ENCODE results near the gene STX8.
A peak's percentile ranks its signal among the peaks of the same experiment; 100 is the strongest.

Gene STX8

GRCh38 chr17:9553596-9553995 is 22.0 kb downstream of the STX8 start:
- DNase-seq = no peak

DNA sequence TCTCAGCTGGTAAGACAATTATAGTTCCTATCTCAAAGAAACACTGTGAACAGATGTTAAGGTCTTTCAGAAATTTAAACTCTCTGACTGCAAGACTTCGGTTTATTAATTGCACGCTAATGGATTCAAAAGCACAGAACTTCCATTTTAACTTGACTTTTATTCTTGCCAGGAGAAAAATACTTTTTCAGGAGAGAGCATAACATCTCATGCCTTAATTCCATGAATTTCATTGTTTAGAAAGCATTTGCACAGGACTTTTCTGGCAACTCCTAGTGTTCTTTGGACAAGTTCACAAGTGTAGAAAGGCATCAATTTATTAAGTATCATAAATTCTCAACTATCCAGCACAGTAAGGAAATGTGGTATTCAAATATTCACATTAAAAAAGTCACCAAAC is 22.4 kb downstream of the STX8 start:
- no peak for DNase-seq

DNA sequence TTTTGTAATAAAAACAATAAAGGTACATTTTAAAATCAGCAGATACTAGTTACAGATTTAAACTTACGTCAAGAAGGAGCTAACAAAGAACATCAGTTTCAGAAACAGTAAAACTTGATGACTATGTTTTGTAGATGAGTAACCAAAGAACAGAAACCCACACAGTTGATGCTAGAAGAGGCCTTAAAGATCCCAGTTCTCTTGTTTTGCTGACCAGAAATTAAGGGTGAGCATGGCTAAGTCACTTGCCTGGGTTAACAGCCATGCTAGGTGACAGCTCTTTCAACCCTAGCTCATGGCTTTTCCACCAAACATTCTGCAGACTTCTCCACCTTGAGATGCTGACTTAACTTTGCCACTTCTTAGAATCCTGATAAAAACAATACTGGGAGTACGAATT is 26.4 kb downstream of the STX8 start:
- no peak for DNase-seq

DNA sequence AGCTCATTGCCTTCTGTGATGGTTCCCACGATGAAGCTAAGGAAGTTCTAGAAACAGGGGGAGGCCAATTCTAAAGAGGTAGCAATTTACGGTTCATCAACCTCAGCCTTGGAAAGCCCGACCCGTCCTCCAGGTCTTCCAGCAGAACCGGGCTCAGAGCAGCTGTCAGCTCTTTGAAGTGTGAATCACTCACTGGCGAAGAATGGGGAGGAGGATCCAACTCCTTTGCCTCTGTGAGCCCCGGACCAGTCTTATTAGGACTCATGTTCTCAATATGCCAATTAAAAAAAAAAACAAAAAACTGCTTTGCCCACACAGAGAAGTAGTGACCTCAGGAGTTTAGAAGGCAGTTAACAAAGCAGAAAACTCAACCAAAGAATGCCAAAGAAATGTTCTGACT is 31.4 kb downstream of the STX8 start:
- no peak for DNase-seq

DNA sequence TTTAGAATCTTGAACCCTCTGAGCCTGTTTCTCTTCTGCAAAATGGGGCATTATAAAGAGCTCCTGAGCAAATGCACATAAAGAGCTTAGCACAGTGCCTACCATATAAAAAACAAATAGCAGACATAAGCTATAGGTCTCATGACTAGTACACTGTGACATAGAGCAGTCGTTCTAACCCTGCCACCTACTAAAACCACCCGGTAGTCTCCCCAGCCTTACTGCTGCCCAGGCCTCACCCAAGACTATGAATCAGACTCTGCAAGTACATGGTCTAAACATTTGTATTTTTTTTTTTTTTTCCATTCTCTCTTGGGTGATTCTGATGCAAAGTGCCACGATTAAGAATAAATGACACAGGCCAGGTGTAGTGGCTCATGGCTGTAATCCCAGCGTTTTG is 33.9 kb downstream of the STX8 start:
- no peak for DNase-seq

- DNase-seq = no peak
These were observed 37.0 kb downstream of the STX8 start for GRCh38 chr17:9538626-9539025.

DNA sequence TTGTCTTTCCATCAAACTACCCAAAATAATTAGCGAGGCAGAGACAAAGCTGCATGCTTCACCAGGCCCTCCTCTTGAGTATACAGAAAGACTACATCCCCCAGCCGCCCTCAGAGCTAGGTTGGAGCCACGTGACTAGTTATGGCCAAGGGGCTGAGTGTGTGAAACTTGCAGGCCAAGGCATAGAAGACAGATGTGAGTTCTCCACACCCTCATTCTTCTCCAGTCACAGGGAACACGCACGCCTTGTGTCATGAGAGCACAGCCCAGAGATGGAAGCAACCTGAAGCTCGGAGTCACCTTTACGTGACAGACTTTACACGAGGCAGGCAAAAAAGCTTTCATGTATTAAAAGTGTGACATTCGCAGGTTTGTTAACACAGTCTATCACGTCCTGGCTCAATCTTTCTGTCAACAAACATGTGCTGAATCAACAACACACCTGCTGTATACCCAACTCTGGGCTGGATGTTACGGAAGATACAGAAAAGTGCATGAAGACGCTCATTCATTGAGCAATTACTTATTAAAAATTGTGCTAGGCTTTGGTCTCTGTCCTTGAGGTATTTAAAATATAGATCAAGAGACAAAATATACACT is 38.3 kb downstream of the STX8 start:
- DNase-seq = no peak

DNA sequence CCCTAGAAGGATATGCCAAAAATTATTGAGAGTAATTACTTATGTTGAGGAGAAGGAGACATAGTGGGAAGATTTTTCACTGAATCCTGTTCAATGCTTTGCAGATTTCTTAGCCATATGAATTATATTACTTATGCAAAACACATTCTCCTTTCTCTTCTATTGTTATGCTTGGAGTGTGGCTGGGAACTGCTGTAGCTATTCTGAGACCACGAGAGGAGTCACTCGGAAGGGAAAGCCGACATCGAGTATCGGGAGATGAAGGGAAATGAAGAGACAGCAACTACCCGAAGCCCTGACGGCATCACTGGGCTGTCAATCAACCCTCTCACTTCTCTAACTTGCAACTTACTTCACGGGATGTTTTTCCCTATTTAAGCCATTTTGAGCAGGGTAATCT is 39.6 kb downstream of the STX8 start:
- DNase-seq = no peak

- no peak for DNase-seq
These were observed 42.2 kb downstream of the STX8 start for GRCh38 chr17:9533441-9533840.

GRCh38 chr17:9532715-9533114 is 42.9 kb downstream of the STX8 start:
- DNase-seq = no peak

GRCh38 chr17:9531034-9531433 is 44.6 kb downstream of the STX8 start:
- DNase-seq = no peak

DNA sequence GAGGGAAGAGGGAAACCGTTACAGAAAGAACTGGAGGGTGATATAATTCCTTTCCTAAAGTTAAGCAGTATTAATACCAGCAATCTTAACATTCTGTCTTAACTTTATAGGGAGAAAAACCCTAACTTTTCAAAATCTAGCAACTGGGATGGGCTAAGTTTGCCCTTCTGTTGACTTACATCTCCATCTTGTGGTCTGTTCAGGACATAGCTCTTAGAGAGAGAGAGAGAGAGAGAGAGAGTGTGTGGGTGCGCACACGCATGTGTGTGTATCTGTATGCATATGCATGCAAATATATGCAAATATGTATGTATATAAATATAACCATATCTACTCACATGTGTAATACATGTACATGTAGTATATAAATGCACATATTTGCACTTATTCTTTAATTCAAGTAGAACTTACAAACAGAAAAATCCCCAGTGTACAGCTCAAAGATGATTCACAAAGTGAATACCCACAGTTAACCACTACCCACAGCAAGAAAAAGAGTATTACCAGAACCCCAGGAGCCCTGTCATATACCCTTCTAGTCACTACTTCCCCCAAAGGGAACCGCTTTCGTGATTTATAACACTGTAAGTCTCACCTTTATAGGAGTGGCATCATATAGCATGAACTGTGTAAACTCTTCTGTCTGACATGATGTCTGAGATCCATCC is 46.5 kb downstream of the STX8 start:
- no peak for DNase-seq

- no peak for DNase-seq
These were observed 47.8 kb downstream of the STX8 start for GRCh38 chr17:9527788-9528187.

GRCh38 chr17:9522074-9522473 is 53.5 kb downstream of the STX8 start:
- peak; percentile 7 for DNase-seq

DNA sequence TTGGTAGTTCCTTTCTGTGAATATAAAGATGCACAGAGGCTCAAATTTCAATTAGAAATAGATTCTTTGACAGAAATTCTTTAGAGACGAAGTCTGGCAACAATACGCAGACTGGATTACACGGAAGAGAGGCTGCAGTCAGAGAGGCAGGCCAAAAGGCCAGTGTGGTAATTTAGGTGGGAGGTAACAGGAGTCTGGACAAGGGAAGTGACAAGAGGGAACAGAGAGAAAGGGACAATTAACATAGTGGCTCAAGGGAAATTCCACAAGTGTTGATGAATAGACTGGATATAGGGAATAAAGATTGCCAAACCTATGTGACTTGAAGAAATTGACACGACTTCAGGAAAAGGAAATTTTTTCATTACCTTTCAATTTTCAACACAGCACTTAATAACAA is 54.6 kb downstream of the STX8 start:
- DNase-seq = no peak

GRCh38 chr17:9520649-9521048 is 55.0 kb downstream of the STX8 start:
- DNase-seq = no peak

- DNase-seq = no peak
These were observed 55.9 kb downstream of the STX8 start for GRCh38 chr17:9519583-9520272.

GRCh38 chr17:9517396-9517795 is 58.2 kb downstream of the STX8 start:
- DNase-seq = peak; percentile 15

GRCh38 chr17:9513266-9513665 is 62.4 kb downstream of the STX8 start:
- no peak for DNase-seq

- no peak for DNase-seq
These were observed 63.1 kb downstream of the STX8 start for GRCh38 chr17:9512323-9513168.

GRCh38 chr17:9509236-9509816 is 66.3 kb downstream of the STX8 start:
- no peak for DNase-seq

DNA sequence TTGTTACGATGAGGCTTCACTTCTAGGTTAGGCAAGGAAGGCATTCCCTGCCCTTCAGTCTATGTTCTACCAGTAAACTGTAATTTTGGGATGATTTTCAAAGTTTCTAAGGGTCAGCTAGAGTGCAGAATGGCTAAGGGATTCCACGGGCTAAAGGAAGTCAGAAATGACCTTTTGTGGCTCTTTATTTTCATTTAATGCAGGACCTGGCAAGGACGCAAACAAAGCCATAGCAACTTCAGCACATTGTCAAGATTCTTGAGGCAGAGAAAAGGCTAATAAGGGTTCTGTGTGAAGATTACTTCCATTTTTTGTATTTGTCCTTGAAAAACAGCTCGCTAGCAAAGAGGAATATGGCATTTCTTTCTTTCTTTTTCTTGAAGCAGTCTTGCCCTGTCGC is 76.6 kb downstream of the STX8 start:
- no peak for DNase-seq

- DNase-seq = no peak
These were observed 77.1 kb downstream of the STX8 start for GRCh38 chr17:9498490-9498889.

Data from activated CD4-positive, alpha-beta T cell treated with anti-CD3 and anti-CD28 coated beads for 48 hours (primary cell).